C4-2B (cell line): ENCODE data around the gene TNFSF8.

ENCODE experiments used
- CTCF ChIP-seq: fragments of 450-650 bp; conservative IDR thresholded peaks from 2 replicates; pipeline ENCODE4 v1.5.1; 2017; ENCODE audit warnings: mild to moderate bottlenecking
- ZFX ChIP-seq: fragments of 450-650 bp; IDR thresholded peaks from 2 replicates; pipeline ENCODE4 v1.6.1; 2017

- TF ChIP-seq CTCF (no peak), ZFX (no peak)
Observed at GRCh38 chr9:114910541-114910940, 19.9 kb downstream of the TNFSF8 start.
